HepG2 (cell line): ENCODE results near the gene DAB2IP. TPM values are rescaled to one million over a fixed set of nuclear protein-coding genes. Genes with fewer than 3 reads are reported as not detected.

Source experiments
- ATAC-seq: fragments of 200-7000 bp; cut with Tn5 transposase; 3 replicates; pipeline ENCODE4 v1.9.1; 2020; ENCODE audit warnings: mild to moderate bottlenecking, moderate library complexity
- BruUV-seq: library from RNA; stranded (reverse); fragments of 400-500 nt; replicated peaks from 2 replicates; lab custom pipeline; 2021; lab: Mats Ljungman, UMichigan
- CTCF ChIA-PET: fragments of 300-600 bp; formaldehyde crosslinking; extraction: SDS; loops from one replicate; lab custom pipeline; 2021; ENCODE audit warnings: low total read pairs, inconsistent platforms, low intra/inter-chr PET ratio; lab: Yijun Ruan, JAX
- POLR2A ChIA-PET: fragments of 350-600 bp; sonication (Branson Sonifier 250); formaldehyde crosslinking; loops from one replicate; lab custom pipeline; 2020; ENCODE audit warnings: antibody characterized with exemption, inconsistent platforms; lab: Yijun Ruan, JAX
- DNase-seq: peaks from one replicate; pipeline ENCODE4 v3.0.0-alpha.2; 2015; ENCODE audit warnings: low spot score
- FAIRE-seq: peaks from 3 replicates; lab custom pipeline; 2011; peaks lifted over from hg19 to GRCh38; lab: Jason Lieb, UNC
- H2AFZ ChIP-seq: one replicate; pipeline ENCODE4 v1.6.1; 2011; ENCODE audit warnings: low read length, inconsistent platforms
- H3K27ac ChIP-seq: fragments of 300-600 bp; 3 replicates; pipeline ENCODE4 v1.8.0; 2011; ENCODE audit warnings: mixed run types, mild to moderate bottlenecking, mixed read lengths, low read length, inconsistent platforms; ENCODE audit not compliant: insufficient read depth; ENCODE audit errors: extremely low read length
- H3K27me3 ChIP-seq, 2 experiments: fragments of 200-600 bp in 1 of 2; 2 replicates in 1 of 2; 3 replicates in 1 of 2; pipeline versions ENCODE4 v1.6.0 to v1.8.0; 2011; ENCODE audit warnings: low read length in 2 of 2, mild to moderate bottlenecking in 2 of 2, moderate library complexity in 2 of 2, inconsistent platforms in 1 of 2; ENCODE audit not compliant: insufficient read depth in 2 of 2, control insufficient read depth in 1 of 2
- H3K36me3 ChIP-seq, 2 experiments: fragments of 200-600 bp in 1 of 2; replicated peaks in 1 of 2; 2 replicates in 1 of 2; 3 replicates in 1 of 2; pipeline versions ENCODE4 v1.5.1 to v1.8.0; 2011; ENCODE audit warnings: low read length in 2 of 2, inconsistent platforms in 1 of 2; ENCODE audit not compliant: insufficient read depth in 2 of 2, control insufficient read depth in 1 of 2
- H3K4me1 ChIP-seq: 2 replicates; pipeline ENCODE4 v1.5.1; 2012; ENCODE audit warnings: low read length, inconsistent platforms; ENCODE audit not compliant: insufficient read depth
- H3K4me2 ChIP-seq: 2 replicates; pipeline ENCODE4 v1.6.0; 2011; ENCODE audit warnings: low read depth, low read length, inconsistent platforms
- H3K4me3 ChIP-seq, 3 experiments: fragments of 200-600 bp in 1 of 3; sonication (generic), shearing (Covaris generic) in 1 of 3; replicated peaks in 1 of 3; 2 replicates each; pipeline ENCODE4 v1.5.1; 2011 to 2016; ENCODE audit warnings: low read length in 3 of 3, inconsistent platforms in 2 of 3, low read depth in 2 of 3, mild to moderate bottlenecking in 2 of 3, control low read depth in 1 of 3, mixed read lengths in 1 of 3; ENCODE audit not compliant: insufficient read depth in 1 of 3
- H3K79me2 ChIP-seq: one replicate; pipeline ENCODE4 v1.6.1; 2011; ENCODE audit warnings: low read length, inconsistent platforms; ENCODE audit not compliant: insufficient read depth
- H3K9ac ChIP-seq: 2 replicates; pipeline ENCODE4 v1.6.0; 2011; ENCODE audit warnings: mild to moderate bottlenecking, low read depth, low read length, inconsistent platforms; ENCODE audit not compliant: insufficient read depth
- H3K9me3 ChIP-seq: 2 replicates; pipeline ENCODE4 v1.5.1; 2012; ENCODE audit warnings: mild to moderate bottlenecking, low read length
- H4K20me1 ChIP-seq: 2 replicates; pipeline ENCODE4 v1.6.0; 2011; ENCODE audit warnings: inconsistent platforms, mild to moderate bottlenecking, low read length, moderate library complexity; ENCODE audit not compliant: insufficient read depth
- CEBPB ChIP-seq: IDR thresholded peaks from 2 replicates; pipeline ENCODE4 v1.6.1; 2011; ENCODE audit warnings: low read depth, low read length, improper control_type of control experiment, borderline replicate concordance
- CEBPG ChIP-seq: IDR thresholded peaks from 2 replicates; pipeline ENCODE4 v1.6.1; 2016
- FOXP1 ChIP-seq, 2 experiments: fragments of 450-650 bp in 1 of 2; IDR thresholded peaks; 2 replicates each; pipeline ENCODE4 v1.6.1; 2017 to 2018; ENCODE audit warnings: antibody characterized with exemption in 1 of 2
- MLLT10 ChIP-seq: sonication (generic); formaldehyde crosslinking; IDR thresholded peaks from 2 replicates; pipeline ENCODE4 v1.4.0; 2020; ENCODE audit warnings: missing genetic modification reagents
- MNT ChIP-seq: fragments of 450-650 bp; IDR thresholded peaks from 2 replicates; pipeline ENCODE4 v1.6.1; 2016
- SIX1 ChIP-seq: sonication (generic); formaldehyde crosslinking; IDR thresholded peaks from 2 replicates; pipeline ENCODE4 v1.4.0; 2020; ENCODE audit warnings: missing genetic modification reagents, borderline replicate concordance
- SOX6 ChIP-seq, 2 experiments: fragments of 450-650 bp in 1 of 2; sonication (generic) in 1 of 2; formaldehyde crosslinking in 1 of 2; IDR thresholded peaks; 2 replicates each; pipeline versions ENCODE4 v1.4.0 to v1.6.1; 2017 to 2020; ENCODE audit warnings: antibody characterized with exemption in 1 of 2, mild to moderate bottlenecking in 1 of 2, missing genetic modification reagents in 1 of 2
- TIGD3 ChIP-seq: sonication (generic); formaldehyde crosslinking; IDR thresholded peaks from 2 replicates; pipeline ENCODE4 v1.5.1; 2020; ENCODE audit warnings: mild to moderate bottlenecking, missing genetic modification reagents, borderline replicate concordance
- YY1 ChIP-seq: IDR thresholded peaks from 2 replicates; pipeline ENCODE4 v1.6.1; 2011; ENCODE audit warnings: low read length, low read depth, moderate library complexity, mild to moderate bottlenecking; ENCODE audit not compliant: insufficient read depth, insufficient replicate concordance
- ZNF451 ChIP-seq: sonication (generic); formaldehyde crosslinking; IDR thresholded peaks from 2 replicates; pipeline ENCODE4 v1.5.0; 2020; ENCODE audit warnings: mild to moderate bottlenecking, missing genetic modification reagents
- ZNF781 ChIP-seq: sonication (generic); formaldehyde crosslinking; IDR thresholded peaks from 2 replicates; pipeline ENCODE4 v1.5.1; 2020; ENCODE audit warnings: borderline replicate concordance, mild to moderate bottlenecking, missing genetic modification reagents; ENCODE audit errors: not compliant biosample characterization
- ZNF883 ChIP-seq: sonication (generic); formaldehyde crosslinking; IDR thresholded peaks from 2 replicates; pipeline ENCODE4 v1.5.1; 2020; ENCODE audit warnings: mild to moderate bottlenecking, missing genetic modification reagents; ENCODE audit errors: not compliant biosample characterization
- WGBS: methylation state at CpG from one replicate; pipeline ENCODE4 v1.1.6; 2017; ENCODE audit warnings: low lambda C conversion rate; 5-methylcytosine and 5-hydroxymethylcytosine counted together
- in situ Hi-C: cut with HindIII; loops from 2 replicates; pipeline ENCODE4 v1.10.0; 2017; ENCODE audit warnings: low pct_unique_long_range_greater_than_20kb; ENCODE audit not compliant: extremely low pct_ligation_motif_present
- intact Hi-C: fragments of 100-400 bp; cut with micrococcal nuclease; formaldehyde crosslinking; loops from one replicate; pipeline ENCODE4 v1.10.0; 2022; ENCODE audit not compliant: unreplicated experiment
- polyA plus RNA-seq, 8 experiments: library from polyadenylated mRNA; depleted of rRNA in 3 of 8; stranded (reverse) in 7 of 8; unstranded in 1 of 8; fragments of >200 nt; fragmentation: Illumina TruSeq in 4 of 8; extraction: Trizol in 4 of 8; gene quantifications; 2 replicates each; pipeline versions ENCODE4 v1.2.1 to v1.2.3, GENCODE V29; 2011 to 2016; ENCODE audit warnings: low read depth in 4 of 8, missing spikeins in 1 of 8, mixed read lengths in 1 of 8; ENCODE audit not compliant: insufficient read depth in 1 of 8
- total RNA-seq, 5 experiments: library from RNA; depleted of rRNA; stranded (reverse); fragments of >200 nt; fragmentation: Illumina TruSeq; extraction: Trizol; gene quantifications; 2 replicates each; pipeline ENCODE4 v1.2.3, GENCODE V29; 2016; ENCODE audit warnings: low read depth in 1 of 5
- TF ChIP-seq, protein P1 (sequence below): IDR thresholded peaks from 2 replicates; pipeline ENCODE4 v1.6.1; 2012; ENCODE audit warnings: inconsistent platforms
- TF ChIP-seq, protein P2 (sequence below): sonication (generic); formaldehyde crosslinking; IDR thresholded peaks from 2 replicates; pipeline ENCODE4 v1.4.0; 2020; ENCODE audit warnings: missing genetic modification reagents

The DAB2IP gene
- total and polyA plus RNA-seq, 2 of the 13 experiments (the other 11 are each of a cell fraction or from before 2014, with no cell fraction given): 25.3 to 37.9 TPM

DNA sequence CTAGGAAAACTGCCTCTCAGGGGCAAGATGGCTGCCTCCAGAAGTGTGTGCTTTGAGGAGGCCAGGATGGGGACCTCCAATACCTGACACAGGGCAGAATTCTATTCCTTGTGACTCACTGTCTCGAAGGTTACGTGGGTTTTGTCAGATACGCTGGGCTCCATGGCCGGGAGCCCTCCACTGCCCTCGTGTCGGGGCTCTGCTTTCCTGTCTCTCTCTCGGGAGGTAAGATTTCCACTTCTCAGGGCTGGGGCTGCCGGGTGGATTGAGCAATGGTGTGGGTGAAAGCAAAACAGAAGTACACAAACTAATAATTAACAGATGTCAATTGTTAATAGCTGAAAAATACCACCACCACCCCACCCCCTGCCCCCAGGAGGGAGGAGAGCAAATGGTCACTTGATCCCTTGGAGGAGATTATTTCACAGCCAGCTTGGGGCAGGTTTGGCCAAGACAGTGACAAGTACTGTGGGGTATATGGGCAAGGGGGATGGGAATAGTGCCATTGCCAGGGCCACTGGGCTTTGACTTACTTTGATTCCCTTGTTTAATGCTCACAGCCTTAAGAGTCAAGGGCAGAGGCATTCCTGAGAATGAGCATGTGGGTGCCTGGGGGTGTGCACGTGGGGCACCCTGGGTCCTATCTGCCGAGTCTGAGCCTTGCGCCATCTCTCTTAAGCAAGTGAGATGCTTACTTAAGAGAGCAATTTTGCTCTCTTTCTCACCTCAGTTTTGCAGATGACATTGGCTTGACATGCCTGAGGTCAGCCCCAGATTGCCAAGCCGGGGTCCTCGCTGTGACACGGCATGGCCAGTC is 28.8 kb upstream of the DAB2IP start:
- peaks cover 36% of the 10 kb centered on the region for H3K4me1 ChIP-seq
- no peaks in the 10 kb centered on the region for H3K9me3 ChIP-seq
- ChIA-PET CTCF (no interaction called here), POLR2A (interaction anchor here (1.1 kb wide), 1 partner anchor 11 kb away, joined by 5 read pairs; no protein-coding TSS in a partner anchor)
- intact Hi-C loops (no loop called here), in situ Hi-C loops (no loop called here)
- H3K4me3 ChIP-seq: peak overlapping the region in 1 of 3 experiments; percentile 17; a peak in 1 of 6 replicates
- H3K36me3 ChIP-seq: no peaks in the 10 kb centered on the region
- no peaks in the 10 kb centered on the region for H4K20me1 ChIP-seq
- no peak overlapping the region for H3K27ac ChIP-seq
- DNase-seq: peak; percentile 36
- FAIRE-seq: no peak
- H2AFZ ChIP-seq: no peak overlapping the region
- no TSS peak for BruUV-seq
- ATAC-seq: peak; percentile 65
- H3K9ac ChIP-seq: no peak overlapping the region
- H3K27me3 ChIP-seq: no peaks in the 10 kb centered on the region
- WGBS: 31% methylated on average over 13 of the region's 14 CpGs
- peak overlapping the region; percentile 52 for H3K4me2 ChIP-seq
- H3K79me2 ChIP-seq: no peaks in the 10 kb centered on the region
- no peak for TF ChIP-seq TIGD3 (CRISPR knock-in tag)
- TF ChIP-seq FOXP1 (IDR thresholded peaks at IDR 0.05): no peak
- 0 out of 2 replicates have a peak, but pooled peaks have one; percentile 35 for TF ChIP-seq FOXP1 (CRISPR knock-in tag; IDR thresholded peaks at IDR 0.05)
- no peak for TF ChIP-seq MLLT10 (CRISPR knock-in tag)
- TF ChIP-seq CEBPG (CRISPR knock-in tag): peak; percentile 54
- no peak for TF ChIP-seq SOX6 (IDR thresholded peaks at IDR 0.05)
- peak; percentile 39; the same call in 1 of the 2 replicates for TF ChIP-seq SOX6 (CRISPR knock-in tag; IDR thresholded peaks at IDR 0.05)
- TF ChIP-seq, protein P1, sequence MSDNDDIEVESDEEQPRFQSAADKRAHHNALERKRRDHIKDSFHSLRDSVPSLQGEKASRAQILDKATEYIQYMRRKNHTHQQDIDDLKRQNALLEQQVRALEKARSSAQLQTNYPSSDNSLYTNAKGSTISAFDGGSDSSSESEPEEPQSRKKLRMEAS: peak; percentile 32; the same call in 1 of the 2 replicates
- 0 out of 2 replicates have a peak, but pooled peaks have one; percentile 34 for TF ChIP-seq SIX1 (CRISPR knock-in tag)
- TF ChIP-seq YY1: peak; percentile 49
- no peak for TF ChIP-seq ZNF883 (CRISPR knock-in tag)
- peak; percentile 36; the same call in 1 of the 2 replicates for TF ChIP-seq CEBPB
- TF ChIP-seq ZNF451 (CRISPR knock-in tag): no peak
- TF ChIP-seq ZNF781 (CRISPR knock-in tag): no peak
- TF ChIP-seq, protein P2, sequence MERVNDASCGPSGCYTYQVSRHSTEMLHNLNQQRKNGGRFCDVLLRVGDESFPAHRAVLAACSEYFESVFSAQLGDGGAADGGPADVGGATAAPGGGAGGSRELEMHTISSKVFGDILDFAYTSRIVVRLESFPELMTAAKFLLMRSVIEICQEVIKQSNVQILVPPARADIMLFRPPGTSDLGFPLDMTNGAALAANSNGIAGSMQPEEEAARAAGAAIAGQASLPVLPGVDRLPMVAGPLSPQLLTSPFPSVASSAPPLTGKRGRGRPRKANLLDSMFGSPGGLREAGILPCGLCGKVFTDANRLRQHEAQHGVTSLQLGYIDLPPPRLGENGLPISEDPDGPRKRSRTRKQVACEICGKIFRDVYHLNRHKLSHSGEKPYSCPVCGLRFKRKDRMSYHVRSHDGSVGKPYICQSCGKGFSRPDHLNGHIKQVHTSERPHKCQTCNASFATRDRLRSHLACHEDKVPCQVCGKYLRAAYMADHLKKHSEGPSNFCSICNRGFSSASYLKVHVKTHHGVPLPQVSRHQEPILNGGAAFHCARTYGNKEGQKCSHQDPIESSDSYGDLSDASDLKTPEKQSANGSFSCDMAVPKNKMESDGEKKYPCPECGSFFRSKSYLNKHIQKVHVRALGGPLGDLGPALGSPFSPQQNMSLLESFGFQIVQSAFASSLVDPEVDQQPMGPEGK (CRISPR knock-in tag): peak; percentile 38
- TF ChIP-seq MNT: peak; percentile 37; the same call in 1 of the 2 replicates
